ENCODE measurements around the gene TSHZ1.

Gene TSHZ1

DNA sequence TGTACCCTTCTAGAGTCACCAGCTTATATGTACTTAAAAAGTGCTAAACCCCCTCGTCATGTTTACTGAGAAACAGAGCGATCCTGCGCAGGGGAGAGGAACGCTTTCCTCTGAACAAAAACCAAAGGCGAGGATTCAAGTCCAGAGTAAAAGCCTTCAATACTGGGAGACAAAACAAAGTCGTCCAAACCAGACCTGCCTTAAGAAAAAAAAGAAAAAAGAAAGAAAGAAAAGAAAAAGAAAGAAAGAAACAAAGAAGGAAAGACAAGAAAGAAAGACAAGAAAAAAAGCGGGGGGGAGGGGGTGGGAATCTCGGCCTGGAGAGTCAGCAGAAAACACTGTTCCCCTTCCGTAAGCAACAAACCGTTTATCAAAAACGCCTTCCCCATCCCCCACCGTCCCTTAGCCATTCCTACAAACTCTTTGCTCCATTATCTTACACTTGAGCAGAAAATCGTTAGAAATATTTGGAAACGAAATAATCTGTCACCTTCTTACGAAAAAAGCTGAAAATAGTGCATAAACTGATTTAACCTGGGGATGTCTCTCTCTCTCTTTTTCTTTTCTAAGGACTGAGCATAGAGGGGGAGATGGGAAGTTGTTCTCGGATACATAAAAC is 5.0 kb upstream of the TSHZ1 start:
- DNase-seq (ENCODE audit: low spot score), result no peak
- TF ChIP-seq, protein P1, sequence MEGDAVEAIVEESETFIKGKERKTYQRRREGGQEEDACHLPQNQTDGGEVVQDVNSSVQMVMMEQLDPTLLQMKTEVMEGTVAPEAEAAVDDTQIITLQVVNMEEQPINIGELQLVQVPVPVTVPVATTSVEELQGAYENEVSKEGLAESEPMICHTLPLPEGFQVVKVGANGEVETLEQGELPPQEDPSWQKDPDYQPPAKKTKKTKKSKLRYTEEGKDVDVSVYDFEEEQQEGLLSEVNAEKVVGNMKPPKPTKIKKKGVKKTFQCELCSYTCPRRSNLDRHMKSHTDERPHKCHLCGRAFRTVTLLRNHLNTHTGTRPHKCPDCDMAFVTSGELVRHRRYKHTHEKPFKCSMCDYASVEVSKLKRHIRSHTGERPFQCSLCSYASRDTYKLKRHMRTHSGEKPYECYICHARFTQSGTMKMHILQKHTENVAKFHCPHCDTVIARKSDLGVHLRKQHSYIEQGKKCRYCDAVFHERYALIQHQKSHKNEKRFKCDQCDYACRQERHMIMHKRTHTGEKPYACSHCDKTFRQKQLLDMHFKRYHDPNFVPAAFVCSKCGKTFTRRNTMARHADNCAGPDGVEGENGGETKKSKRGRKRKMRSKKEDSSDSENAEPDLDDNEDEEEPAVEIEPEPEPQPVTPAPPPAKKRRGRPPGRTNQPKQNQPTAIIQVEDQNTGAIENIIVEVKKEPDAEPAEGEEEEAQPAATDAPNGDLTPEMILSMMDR (IDR thresholded peaks at IDR 0.05; ENCODE audit: extremely low read depth, missing control alignments), result no peak

DNA sequence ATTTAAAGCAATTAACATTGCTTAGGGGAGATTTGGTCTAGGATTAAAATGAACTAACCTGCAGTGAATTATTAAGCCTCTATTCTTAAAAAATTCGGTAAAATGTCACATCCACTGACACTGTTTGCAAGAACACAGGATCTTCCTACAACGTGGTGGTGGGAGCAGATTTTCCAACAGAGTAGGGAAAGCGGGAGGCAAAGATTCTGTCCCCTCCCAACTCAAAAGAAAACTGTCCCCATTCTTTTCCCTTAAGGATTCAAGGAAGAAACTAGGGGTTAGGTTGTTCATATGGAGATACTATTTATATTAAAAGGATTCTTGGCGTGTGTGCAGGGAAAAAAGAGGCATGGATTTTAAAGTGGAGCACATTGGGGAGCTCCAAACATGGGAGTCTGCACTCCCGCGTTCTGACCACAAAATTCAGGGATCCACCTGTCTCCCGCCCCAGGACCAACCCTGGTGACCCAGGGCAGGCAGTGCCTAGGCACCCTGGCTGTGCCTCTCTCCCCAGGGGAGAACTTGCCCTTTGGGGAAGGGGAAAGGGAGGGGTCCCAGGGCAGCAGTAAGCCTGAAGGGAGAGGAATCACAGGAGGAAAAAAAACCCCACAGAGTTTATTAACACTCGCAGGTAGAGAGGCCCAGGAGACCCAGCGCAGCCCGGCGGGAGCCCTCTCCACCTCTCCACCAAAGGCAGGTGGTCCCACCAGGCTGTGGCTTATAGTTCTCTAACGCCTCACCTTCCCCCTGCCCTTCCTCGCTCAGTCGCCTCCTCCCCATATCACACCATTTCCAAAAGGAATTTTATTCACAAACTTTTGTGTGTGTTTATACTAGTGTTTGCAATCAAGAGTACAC is 3.9 kb upstream of the TSHZ1 start:
- TF ChIP-seq, protein P1 (IDR thresholded peaks at IDR 0.05; ENCODE audit: extremely low read depth, missing control alignments), result no peak
- DNase-seq (ENCODE audit: low spot score), result no peak

DNA sequence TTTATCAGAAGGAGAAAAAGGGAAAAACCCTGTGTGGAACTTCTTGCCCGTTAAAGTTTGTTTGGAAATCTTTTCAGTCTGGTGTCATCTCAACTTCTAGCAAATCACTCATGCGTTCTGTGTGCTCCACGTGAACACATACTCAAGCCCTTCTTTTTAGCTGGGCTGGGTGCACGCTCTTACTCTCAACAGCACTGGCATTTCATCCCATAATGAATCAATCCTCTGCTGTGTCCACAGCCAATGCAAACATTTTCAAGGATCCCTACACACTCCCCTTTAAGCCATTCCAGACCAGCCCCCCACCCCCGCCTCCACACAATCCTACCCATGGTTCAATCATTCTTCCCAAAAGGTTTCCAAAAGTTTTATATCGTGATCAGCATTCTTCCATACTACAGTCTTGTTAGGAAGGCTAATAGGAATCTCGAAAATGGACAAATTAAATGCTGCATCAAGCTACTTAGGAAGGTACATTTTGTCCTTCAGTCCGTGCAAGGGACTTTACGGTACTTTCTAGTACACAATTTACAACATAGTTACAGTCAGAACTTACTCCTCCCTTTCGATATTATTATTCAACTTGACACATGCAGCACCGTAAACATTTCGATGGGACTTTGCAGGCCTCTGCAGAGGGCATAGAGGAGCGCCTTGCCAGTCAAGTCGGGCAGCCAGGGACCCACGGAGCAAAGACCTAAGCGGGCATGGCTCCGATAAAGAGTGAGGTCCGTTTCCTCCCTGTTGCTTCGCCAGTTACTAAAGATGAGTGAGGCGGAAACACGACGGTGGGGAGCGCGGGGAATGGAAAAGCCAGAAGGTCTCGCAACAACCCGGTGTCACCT is 3.1 kb upstream of the TSHZ1 start:
- peak; percentile 63 for DNase-seq (ENCODE audit: low spot score)
- TF ChIP-seq, protein P1 (IDR thresholded peaks at IDR 0.05; ENCODE audit: extremely low read depth, missing control alignments), result no peak

DNA sequence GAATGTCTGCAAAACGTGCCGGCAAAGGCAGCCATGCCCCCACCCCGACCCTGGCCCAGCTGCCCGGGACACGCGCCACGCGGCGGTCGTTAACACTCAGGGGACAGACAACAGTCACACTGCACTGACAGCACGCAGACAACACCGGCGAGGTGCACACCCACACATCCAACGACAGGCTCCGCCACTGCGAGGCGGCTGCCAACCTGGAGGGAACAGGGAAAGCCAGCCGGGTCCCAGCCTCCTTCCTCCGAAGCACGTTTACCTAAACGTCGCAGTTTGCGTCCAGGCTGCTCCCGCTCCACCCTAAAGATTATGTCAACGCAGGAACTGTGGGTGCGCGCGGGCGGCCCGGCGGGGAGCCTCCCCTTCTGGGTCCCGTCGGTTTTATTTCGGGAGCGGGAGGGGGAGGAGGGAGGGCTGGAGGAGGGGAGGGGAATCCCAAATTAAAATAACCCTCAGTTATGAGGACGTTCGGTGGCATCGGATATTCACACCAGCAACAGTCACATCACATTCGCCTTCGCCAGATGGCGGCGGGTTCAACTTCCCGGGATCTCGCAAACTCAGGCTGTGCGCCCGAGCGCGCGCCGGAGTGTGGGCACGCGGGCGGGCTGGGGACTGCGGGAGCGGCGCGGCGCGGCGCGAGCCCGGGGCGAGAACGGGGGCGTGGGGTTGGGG is 2.3 kb upstream of the TSHZ1 start:
- peak; percentile 55 for DNase-seq (ENCODE audit: low spot score)
- TF ChIP-seq, protein P1 (IDR thresholded peaks at IDR 0.05; ENCODE audit: extremely low read depth, missing control alignments), result no peak

DNA sequence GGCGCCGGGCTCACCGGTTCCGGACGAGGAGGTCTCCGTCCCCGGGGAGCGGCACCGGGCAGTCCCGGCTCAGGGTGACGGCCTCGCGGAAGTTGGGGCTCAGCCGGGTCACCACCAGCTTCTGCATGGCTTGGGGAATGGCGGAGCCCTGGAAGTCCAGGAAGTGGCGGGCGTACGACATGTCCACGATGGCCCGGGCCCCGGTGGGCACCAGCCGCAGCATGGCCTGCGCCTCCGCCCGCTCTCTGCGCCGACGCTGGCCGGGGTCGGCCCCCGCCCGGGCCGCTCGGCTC is 1.8 kb upstream of the TSHZ1 start:
- no peak for DNase-seq (ENCODE audit: low spot score)
- TF ChIP-seq, protein P1 (IDR thresholded peaks at IDR 0.05; ENCODE audit: extremely low read depth, missing control alignments), result no peak

DNA sequence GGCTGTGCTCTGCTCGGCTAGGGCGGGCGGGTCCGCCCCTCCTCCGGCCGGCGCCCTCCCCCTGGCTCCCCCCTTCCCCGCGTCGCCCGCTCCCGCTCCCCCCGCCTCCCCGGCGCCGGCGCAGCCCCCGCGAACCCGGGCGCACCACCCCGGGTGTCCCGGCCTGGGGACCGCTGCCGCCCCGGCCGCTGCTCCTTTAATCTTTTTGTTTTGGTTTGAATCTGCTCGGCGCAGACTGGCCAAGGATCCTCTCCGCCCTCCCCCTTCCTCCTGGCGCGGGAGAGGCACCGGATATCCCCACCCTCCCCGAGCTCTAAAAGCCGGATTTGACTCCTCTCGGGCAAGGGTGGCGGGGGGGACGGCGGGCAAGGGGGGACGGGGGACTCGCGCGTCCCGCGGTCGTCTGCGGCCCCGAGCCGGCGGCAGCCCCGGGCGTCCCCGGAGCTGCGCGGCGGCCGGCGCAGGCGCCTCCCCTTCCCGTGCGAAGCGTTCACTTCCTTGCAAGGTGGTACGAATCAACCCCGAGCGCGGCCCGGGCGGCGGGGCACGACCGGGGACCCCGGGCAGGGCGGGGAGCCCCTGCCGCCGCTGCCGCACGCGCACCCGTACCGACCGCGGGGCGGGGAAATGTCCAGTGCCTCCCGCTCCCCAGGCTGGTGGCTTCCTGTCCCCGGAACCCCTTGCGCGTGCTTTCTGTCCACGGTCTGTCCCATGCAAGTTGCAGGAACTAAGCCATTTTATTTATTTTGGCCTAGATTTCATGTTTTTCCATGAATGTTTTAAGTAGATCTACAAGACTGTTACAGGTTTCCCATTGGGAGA is 1.3 kb upstream of the TSHZ1 start, which contains the start of gene PTGR3:
PTGR3 (minus strand) TSS at position 11 of the 822 bp plus-strand sequence. CDS start 81 bp downstream, outside the sequence.
- peak; percentile 93 for DNase-seq (ENCODE audit: low spot score)
- TF ChIP-seq, protein P1 (IDR thresholded peaks at IDR 0.05; ENCODE audit: extremely low read depth, missing control alignments), result no peak
